ENCODE data around the gene CAMSAP1.

DNA sequence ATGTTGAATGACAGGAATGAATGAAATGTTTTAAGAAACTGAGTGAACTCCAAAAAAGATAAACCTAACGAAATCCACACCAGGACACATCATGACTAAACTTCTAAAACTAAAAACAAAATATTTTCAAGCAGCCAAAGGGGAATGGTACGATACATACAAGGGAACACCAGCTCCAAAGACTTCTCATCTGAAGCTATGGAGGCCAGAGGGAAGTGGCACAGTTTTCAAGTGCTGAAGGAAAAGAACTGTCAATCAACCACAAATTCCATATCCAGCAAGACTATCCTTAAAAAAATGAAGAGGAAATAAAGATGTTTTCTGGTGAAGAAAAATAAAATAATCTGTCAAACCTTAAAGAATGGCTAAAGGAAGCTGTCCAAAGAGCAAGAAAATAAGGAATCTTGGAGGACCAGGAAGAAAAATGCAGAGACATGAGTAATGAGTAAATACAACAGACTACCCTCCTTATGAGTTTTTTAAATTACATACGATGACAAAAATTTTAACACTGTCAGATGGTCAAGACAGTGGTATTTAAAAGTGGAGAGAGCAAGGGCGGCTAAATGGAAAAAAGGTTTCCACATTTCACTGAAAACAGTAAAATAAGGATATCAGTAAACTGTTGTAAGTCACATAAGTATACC lies 12.0 kb downstream of the CAMSAP1 start:
- TF ChIP-seq, protein P1, sequence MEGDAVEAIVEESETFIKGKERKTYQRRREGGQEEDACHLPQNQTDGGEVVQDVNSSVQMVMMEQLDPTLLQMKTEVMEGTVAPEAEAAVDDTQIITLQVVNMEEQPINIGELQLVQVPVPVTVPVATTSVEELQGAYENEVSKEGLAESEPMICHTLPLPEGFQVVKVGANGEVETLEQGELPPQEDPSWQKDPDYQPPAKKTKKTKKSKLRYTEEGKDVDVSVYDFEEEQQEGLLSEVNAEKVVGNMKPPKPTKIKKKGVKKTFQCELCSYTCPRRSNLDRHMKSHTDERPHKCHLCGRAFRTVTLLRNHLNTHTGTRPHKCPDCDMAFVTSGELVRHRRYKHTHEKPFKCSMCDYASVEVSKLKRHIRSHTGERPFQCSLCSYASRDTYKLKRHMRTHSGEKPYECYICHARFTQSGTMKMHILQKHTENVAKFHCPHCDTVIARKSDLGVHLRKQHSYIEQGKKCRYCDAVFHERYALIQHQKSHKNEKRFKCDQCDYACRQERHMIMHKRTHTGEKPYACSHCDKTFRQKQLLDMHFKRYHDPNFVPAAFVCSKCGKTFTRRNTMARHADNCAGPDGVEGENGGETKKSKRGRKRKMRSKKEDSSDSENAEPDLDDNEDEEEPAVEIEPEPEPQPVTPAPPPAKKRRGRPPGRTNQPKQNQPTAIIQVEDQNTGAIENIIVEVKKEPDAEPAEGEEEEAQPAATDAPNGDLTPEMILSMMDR (IDR thresholded peaks at IDR 0.05; ENCODE audit: borderline replicate concordance, extremely low read depth, low read length, poor library complexity, severe bottlenecking), result no peak
- no peak for TF ChIP-seq EZH2 (IDR thresholded peaks at IDR 0.05; ENCODE audit: borderline replicate concordance, low read depth, low read length, severe bottlenecking)
